HFFc6 (cell line): Measurements from ENCODE around the gene PIK3R1. TPM values are rescaled to one million over a fixed set of nuclear protein-coding genes. Genes with fewer than 3 reads are reported as not detected.

Experiments used
- DNase-seq: peaks from one replicate; pipeline ENCODE4 v3.0.0-alpha.2; 2018
- H3K27ac Mint-ChIP-seq: 2 replicates; pipeline ENCODE4 v1.8.0; 2020; ENCODE audit warnings: mild to moderate bottlenecking, mixed read lengths
- H3K27me3 Mint-ChIP-seq: 2 replicates; pipeline ENCODE4 v1.8.0; 2021; ENCODE audit warnings: mild to moderate bottlenecking, moderate library complexity, mixed read lengths; ENCODE audit not compliant: insufficient read depth
- H3K36me3 Mint-ChIP-seq: 2 replicates; pipeline ENCODE4 v1.8.0; 2021; ENCODE audit warnings: low read depth, mixed read lengths
- H3K4me1 Mint-ChIP-seq: 2 replicates; pipeline ENCODE4 v1.8.0; 2020; ENCODE audit warnings: low read depth, mixed read lengths
- H3K4me3 Mint-ChIP-seq: 2 replicates; pipeline ENCODE4 v1.8.0; 2020; ENCODE audit warnings: mild to moderate bottlenecking, moderate library complexity, mixed read lengths
- H3K9me3 Mint-ChIP-seq: 2 replicates; pipeline ENCODE4 v1.8.0; 2020; ENCODE audit warnings: mild to moderate bottlenecking, mixed read lengths
- CTCF ChIP-seq: fragments of 200-600 bp; sonication (generic); IDR thresholded peaks from 2 replicates; pipeline ENCODE4 v1.5.0; 2021; ENCODE audit warnings: antibody characterized with exemption, mild to moderate bottlenecking
- total RNA-seq, 6 experiments: library from RNA; stranded (reverse); fragmentation: NEBNext Ultra II Directional; extraction: Animal tissue kit (Norgen Biotek cat#: 25700); gene quantifications; 2 replicates in 1 of 6; 3 replicates in 5 of 6; pipeline ENCODE4 v1.2.3, GENCODE V29; 2021

PIK3R1 gene
- total RNA-seq, 6 experiments from 2014 or later = 19.6 to 26.4 (median 22.4) TPM

DNA sequence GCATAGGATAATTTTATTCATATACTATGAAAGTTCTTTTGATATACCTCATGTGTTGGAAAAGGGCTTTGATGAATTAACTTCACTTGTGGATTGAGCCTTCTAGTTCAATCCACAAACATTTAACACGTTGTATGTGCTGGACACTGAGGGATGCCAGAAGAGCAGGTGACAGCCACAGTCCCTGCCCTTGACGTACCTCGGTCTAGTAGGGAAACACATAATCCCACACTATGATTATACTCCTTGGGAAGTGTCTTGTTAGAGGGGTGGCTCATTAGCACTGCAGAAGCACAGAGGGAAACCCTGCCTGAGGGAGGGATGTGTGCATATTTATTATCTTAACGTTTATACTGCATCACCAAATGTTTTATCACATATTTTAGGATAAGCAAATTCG lies 61.2 kb downstream of the PIK3R1 start:
- no peak overlapping the region; the same call in 1 of the 2 replicates for H3K27ac Mint-ChIP-seq

DNA sequence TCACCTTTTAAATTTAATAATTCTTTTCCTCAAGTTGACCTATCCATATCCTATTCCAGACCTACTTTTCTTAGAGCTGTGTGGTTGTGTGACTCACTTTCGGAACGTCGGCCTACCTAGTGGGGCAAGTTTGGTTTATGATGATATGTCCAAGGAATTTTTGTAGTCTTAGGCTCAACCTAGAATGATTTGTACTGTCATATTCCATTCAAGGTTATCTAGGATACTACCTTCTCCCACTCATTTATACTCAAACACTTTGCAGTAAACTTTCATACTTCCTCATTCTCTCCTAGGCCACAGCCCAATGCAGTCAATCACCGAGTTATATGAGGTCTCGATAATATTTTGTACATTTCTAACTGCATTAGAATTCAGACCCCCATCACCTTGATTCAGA lies 61.9 kb downstream of the PIK3R1 start:
- peaks cover 41% of the 10 kb centered on the region for H3K4me1 Mint-ChIP-seq
- TF ChIP-seq CTCF = no peak
- DNase-seq = peak; percentile 48
- peak overlapping the region; percentile 14 for H3K27ac Mint-ChIP-seq
- no peaks in the 10 kb centered on the region; the same call in 1 of the 2 replicates for H3K27me3 Mint-ChIP-seq
- peaks cover 44% of the 10 kb centered on the region for H3K36me3 Mint-ChIP-seq
- H3K9me3 Mint-ChIP-seq = no peaks in the 10 kb centered on the region
- H3K4me3 Mint-ChIP-seq = no peak overlapping the region

More for the DNA sequence above, 61.2 kb downstream of the PIK3R1 start:
- Mint-ChIP-seq H3K4me3 (no peak overlapping the region), H3K9me3 (no peaks in the 10 kb centered on the region), H3K4me1 (peaks cover 45% of the 10 kb centered on the region), H3K36me3 (peaks cover 38% of the 10 kb centered on the region), H3K27me3 (no peaks in the 10 kb centered on the region; the same call in 1 of the 2 replicates)
- no peak for DNase-seq
- TF ChIP-seq CTCF = no peak

- Mint-ChIP-seq H3K4me3 (no peak overlapping the region), H3K9me3 (no peaks in the 10 kb centered on the region), H3K27me3 (no peaks in the 10 kb centered on the region; the same call in 1 of the 2 replicates), H3K36me3 (peaks cover 42% of the 10 kb centered on the region), H3K27ac (no peak overlapping the region), H3K4me1 (peaks cover 23% of the 10 kb centered on the region)
- DNase-seq = no peak
- TF ChIP-seq CTCF = no peak
These were observed 64.4 kb downstream of the PIK3R1 start for GRCh38 chr5:68279984-68280383.

- Mint-ChIP-seq H3K36me3 (peaks cover 29% of the 10 kb centered on the region), H3K4me3 (no peak overlapping the region), H3K27me3 (no peaks in the 10 kb centered on the region; the same call in 1 of the 2 replicates), H3K4me1 (peaks cover 28% of the 10 kb centered on the region), H3K27ac (no peak overlapping the region), H3K9me3 (no peaks in the 10 kb centered on the region)
- no peak for DNase-seq
- TF ChIP-seq CTCF = no peak
These were observed 66.4 kb downstream of the PIK3R1 start for GRCh38 chr5:68282001-68282400.

DNA sequence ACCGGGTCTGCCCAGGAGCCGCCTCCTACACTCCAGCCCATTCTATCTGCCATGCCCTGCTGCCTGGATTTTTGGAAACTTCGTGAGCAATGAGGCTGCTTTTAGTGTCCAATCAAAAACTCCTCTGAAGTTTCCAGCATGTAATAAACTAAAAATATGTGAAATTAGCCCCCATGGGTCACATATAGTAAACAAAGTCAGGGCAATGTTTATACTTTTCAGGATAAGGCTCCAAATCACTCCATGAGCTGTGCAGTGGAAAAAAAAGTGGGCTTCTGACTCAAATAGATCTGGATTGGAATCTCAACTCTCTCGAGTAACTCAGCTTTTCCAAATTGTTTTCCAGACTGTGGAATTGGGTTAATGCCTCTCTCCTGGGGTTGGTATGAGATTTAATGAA lies 68.2 kb downstream of the PIK3R1 start:
- Mint-ChIP-seq H3K27me3 (no peaks in the 10 kb centered on the region; the same call in 1 of the 2 replicates), H3K9me3 (no peaks in the 10 kb centered on the region), H3K27ac (no peak overlapping the region), H3K4me3 (no peak overlapping the region), H3K4me1 (peaks cover 30% of the 10 kb centered on the region), H3K36me3 (peaks cover 15% of the 10 kb centered on the region)
- no peak for TF ChIP-seq CTCF
- no peak for DNase-seq
